HT-29 (cell line): ENCODE data around the gene MUC12. TPM values are rescaled to one million over a fixed set of nuclear protein-coding genes. Genes with fewer than 3 reads are reported as not detected.
"Not testable (repeated sequence)": the region's sequence is repeated elsewhere in the genome, so short reads cannot be mapped to it uniquely, and the experiment has no call there.

Source experiments
- DNase-seq: peaks from one replicate; pipeline ENCODE4 v3.0.0-alpha.2; 2015; ENCODE audit warnings: low spot score
- total RNA-seq: library from RNA; depleted of rRNA; stranded (reverse); fragments of >200 nt; shearing (Covaris generic); gene quantifications from 2 replicates; pipeline ENCODE4 v1.2.3, GENCODE V29; 2014

MUC12 gene
- total RNA-seq, 1 experiment from 2014 or later, result 19.2 TPM

DNA sequence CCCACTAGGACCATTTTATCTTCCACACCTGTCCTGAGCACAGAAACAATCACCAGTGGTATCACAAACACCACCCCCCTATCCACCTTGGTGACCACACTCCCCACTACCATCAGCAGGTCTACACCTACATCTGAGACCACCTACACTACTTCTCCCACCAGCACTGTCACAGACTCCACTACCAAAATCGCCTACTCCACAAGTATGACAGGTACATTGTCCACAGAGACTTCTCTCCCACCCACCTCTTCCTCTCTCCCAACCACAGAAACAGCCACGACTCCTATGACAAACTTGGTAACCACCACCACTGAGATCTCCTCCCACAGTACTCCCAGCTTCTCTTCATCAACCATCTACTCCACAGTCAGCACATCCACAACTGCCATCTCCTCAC lies 16.7 kb upstream of the MUC12 start:
- DNase-seq, result no peak

DNA sequence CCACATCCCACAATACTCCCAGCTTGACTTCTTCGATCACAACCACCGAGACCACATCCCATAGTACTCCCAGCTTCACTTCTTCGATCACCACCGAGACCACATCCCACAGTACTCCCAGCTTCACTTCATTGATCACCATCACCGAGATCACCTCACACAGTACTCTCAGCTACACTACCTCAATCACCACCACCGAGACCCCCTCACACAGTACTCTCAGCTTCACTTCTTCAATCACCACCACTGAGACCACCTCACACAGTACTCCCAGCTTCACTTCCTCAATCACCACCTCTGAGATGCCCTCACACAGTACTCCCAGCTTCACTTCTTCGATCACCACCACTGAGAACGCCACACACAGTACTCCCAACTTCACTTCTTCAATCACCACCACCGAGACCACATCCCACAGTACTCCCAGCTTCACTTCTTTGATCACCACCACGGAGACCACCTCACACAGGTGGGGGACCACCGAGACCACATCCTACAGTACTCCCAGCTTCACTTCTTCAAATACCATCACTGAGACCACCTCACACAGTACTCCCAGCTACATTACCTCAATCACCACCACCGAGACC lies 11.4 kb upstream of the MUC12 start:
- DNase-seq, result peak; percentile 35

DNA sequence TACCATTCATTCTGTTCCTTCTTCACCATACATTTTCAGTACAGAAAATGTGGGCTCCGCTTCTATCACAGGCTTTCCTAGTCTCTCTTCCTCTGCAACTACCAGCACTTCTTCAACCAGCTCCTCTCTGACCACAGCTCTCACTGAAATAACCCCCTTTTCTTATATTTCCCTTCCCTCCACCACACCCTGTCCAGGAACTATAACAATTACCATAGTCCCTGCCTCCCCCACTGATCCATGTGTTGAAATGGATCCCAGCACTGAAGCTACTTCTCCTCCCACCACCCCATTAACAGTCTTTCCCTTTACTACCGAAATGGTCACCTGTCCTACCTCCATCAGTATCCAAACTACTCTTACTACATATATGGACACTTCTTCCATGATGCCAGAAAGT lies 9.5 kb upstream of the MUC12 start:
- no peak for DNase-seq

DNA sequence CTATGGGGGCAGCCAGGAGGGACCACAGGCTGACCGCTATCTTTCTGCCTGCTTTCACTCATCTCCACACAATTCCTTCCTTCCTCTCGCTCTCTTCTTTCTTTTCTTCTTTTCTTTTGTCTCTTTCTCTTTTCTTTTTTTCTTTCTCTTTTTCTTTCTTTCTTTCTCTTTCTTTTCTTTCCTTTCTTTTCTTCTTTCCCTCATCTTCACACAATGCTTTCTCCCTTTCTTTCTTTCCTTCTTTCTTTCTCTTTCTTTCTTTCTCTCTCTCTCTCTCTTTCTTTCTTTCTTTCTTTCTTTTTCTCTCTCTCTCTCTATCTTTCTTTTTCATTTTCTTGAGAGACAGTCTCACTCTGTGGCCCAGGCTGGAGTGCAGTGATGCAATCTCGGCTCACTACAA lies 6.8 kb upstream of the MUC12 start:
- DNase-seq, result no peak

DNA sequence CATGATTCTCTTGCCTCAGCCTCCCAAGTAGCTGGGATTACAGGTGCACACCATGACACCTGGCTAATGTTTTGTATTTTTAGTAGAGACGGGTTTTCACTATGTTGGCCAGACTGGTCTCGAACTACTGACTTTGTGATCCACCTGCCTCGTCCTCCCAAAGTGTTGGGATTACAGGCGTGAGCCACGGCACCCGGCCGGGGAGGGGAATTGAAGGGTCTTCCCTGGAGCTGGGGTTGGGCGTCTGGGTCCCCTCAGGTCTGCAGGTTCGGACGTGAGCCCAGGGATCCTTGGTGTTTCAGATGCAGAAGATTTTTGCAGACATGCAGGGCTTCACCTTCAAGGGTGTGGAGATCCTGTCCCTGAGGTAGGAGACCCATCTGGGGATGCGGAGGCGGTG lies 6.0 kb upstream of the MUC12 start:
- no peak for DNase-seq

DNA sequence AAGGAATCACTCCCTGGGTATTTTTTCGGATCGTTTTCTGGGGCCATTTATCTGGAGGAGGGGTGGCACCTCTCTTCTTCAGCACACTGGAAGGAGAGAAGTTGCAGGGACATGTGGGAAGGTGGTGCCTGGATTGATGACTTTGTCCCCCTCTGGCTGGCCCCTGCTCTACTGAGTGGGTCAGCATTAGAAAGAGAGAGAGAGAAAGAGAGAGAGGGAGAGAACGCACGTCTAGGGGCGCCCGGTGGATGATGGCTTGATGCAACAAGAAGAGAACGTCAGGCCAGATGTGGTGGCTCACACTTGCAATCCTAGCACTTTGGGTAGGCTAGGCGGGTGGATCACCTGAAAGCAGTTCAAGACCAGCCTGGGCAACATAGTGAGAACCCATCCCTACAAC lies 5.5 kb upstream of the MUC12 start:
- DNase-seq, result no peak

DNA sequence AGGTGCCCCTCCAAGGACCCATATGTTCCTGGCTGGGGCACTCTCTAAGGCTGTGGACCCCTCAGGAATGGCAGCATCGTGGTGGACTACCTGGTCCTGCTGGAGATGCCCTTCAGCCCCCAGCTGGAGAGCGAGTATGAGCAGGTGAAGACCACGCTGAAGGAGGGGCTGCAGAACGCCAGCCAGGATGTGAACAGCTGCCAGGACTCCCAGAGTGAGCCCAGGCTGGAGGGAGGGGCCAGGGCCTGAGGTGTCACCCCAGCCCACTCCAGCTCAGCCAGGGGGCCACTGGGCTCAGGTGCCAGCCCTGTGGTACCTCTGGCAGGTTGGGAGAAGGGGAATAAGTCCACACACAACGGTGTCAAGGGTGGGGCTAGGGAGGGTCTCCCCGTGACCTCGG lies 4.7 kb upstream of the MUC12 start:
- no peak for DNase-seq

DNA sequence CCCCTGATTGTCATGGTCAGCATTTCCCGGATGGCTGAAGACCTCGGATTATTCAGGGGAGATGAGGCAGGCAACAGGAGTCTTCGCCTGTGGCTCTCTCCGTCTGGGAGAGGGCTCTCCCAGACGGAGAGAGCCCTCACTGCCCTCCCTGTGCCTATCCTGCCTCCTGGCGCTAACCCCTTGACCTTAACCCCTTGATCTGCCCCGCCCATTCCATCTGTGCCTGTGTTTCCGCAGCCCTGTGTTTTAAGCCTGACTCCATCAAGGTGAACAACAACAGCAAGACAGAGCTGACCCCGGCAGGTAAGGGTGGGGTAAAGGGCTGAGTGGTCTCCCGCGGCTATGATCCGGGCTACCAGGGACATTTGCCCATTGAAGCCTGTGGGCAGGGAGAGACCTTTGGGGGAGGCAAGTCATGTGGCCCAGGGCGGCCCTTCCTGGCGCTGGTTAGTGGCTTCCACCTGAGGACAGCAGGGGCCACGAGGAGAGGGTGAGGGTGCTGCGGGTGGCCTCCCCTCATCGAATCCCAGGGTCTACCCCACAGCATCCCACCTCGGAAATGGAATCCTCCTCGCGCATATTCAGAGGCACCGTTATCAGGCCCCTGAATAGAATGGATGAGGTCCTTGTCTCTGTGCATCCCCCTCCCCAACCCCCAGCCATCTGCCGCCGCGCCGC lies 4.2 kb upstream of the MUC12 start:
- DNase-seq, result no peak

DNA sequence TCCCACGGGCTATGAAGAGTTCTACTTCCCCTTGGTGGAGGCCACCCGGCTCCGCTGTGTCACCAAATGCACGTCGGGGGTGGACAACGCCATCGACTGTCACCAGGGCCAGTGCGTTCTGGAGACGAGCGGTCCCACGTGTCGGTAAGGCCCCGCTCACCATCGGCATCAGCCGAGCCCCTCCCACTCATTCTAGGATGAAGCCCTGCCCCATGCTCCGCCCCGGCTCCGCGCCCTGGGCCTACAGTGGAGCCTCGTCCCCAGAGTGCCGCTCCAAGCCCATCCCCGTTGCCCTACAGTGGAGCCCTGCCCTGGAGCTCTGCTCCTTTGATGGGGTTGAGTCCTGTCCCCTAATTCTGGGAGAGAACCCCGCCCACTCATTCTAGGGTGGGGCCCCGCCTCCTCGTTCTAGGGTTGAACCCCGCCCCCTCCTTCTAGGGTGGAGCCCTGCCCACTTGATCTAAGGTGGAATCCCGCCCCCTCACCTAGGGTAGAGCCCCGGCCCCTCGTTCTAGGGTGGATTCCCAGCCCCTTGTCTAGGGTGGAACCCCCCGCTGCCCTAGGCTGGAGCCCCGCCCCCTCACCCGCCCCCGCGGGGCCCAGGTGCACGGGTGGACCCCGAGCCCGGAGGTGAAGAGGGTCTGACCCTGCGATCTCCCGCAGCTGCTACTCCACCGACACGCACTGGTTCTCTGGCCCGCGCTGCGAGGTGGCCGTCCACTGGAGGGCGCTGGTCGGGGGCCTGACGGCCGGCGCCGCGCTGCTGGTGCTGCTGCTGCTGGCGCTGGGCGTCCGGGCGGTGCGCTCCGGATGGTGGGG lies 3.4 kb upstream of the MUC12 start:
- peak; percentile 94 for DNase-seq

DNA sequence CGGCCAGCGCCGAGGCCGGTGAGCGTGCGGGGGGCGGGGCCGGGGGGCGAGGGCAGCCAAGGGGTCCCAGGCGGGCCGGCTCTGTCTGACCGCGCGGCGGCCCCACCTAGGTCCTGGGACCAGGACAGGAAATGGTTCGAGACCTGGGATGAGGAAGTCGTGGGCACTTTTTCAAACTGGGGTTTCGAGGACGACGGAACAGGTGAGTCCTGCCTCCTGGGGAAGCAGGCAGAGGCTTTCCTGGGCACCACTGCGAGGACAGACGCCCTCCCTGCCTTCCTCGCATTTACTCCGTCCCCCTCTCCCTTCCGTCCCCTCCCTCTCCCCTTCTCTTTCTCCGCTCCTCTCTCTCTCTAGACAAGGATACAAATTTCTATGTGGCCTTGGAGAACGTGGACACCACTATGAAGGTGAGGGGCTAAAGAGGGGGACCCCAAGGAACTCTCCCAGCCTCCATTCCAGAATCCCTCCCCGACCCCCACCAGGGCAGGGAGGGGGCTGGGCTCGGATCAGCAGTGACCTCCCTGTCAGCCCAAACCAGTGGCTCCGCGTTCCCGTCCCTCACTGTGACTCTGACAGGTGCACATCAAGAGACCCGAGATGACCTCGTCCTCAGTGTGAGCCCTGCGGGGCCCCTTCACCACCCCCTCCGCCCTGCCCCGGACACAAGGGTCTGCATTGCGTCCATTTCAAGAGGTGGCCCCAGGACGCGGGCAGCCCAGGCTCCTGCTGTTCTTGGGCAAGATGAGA lies 2.6 kb upstream of the MUC12 start:
- DNase-seq, result no peak

DNA sequence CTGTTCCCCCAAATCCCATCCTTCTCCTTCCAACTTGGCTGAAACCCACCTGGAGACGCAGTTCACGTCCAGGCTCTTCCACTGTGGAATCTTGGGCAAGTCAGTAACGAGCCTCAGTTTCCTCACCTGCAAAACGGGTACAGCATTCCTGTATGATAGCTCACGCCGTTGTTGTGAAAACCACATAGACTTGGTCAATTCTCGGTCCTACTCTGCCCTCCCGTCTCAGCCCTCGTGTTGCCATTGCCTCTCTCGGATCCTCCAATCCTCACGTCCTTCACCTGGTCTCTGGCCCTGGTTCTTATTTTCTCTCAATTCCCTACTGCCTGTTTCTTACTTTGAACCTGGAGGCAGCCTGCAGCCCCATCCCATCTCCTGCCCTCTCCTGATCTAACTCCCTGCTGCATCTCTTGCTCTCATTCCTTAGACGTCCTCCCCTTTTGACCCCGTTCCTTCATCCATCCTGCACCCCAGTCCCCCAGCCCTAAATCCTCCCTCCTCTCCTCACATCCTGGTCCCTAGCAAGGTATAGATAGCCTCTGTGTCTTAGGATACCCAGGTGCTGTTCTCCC lies 2.0 kb upstream of the MUC12 start:
- no peak for DNase-seq

DNA sequence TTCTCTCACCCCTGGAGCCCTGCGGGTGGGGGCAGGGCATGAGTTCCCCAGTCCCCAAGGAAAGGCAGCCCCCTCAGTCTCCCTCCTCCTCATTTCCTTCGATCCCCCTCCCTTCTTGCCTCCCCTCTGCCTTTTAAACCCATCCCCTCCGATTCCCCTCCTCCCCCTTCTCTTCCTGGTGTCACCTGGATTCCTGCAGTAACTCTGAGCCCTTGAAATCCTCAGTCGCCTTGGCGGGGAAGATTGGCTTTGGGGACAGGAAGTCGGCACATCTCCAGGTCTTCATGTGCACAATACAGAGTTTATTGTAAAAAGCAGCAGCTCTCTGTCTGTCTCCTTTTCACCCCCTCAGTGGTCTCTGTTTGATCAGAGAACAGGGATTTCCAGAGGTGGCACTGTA lies 1.3 kb upstream of the MUC12 start:
- DNase-seq, result no peak

DNA sequence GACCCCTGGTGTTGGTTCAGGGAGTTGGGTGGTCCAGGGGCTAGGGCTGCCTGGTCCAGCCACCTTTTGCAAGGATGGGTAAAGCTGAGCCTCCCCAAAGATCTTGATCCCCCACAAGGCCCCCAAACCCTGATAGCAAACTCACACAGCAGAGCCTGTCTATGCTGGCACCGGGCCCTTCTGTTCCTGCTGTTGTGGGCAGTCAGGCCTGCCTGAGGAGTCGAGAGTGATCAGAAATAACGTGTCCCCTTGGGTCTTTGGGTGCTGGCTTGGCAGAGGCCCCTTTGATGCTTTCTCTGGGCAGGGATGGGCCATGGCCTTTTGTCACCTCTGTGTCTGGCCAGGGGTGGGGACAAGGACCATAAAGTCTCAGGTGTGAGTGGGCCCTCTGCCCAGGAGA lies 715 bp upstream of the MUC12 start:
- no peak for DNase-seq

DNA sequence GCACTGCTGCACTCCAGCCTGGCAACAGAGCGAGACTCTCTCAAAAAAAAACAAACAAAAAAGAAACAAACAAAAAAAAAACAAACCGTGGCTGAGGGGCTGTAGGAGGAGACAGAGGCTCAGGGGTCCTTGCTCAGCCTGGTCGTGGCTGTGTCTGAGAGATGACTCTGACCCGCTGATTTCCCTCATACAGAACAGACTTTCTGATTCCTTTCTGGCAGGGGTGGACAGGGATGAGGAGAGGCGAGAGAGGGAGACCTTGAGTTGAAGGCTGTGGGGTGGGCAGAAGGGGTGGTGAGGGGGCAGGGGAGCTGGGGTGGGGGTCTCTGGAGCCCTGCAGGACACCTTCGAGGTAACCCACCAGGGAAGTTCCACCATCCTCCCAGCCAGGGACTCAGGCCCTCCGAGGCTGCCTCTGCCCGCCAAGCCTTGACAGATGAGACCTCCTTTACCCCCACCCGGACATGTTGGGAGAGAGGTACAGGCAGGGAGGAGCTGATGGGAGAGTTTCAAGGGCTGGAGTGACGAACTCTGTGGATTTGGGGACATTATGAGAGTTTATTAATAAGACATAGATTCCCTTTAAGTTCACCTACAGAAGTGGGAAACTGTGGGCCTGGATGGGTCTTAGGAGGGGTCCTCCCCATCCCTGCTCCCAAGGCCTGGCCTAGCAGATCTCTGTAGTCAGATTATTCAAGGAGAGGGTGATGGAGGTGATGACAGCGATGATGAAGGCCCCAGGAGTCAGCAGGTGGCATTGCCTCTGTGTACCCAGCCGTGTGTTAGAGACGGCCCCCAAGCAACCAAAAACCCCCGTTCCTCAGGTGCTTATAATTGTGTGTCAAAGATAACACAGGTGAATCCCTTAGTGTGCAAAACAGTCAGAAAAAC lies 2.0 kb downstream of the MUC12 start:
- DNase-seq, result no peak

DNA sequence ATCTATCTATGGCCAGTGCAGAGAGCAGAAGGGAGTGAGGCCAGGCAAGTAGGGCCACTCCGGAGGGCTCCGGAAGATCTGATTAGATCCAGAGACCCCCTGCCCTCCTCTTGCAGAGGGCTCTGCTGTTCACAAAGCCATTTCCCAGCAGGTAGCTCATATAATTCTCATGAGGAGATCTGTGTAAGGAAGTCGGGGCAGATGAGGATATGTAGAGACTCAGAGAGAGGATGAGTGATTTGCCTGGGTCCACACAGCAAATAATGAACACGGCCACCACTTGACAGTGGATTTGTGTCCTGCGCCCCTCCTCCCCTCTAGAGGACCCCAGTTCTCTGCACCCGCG lies 2.6 kb downstream of the MUC12 start:
- no peak for DNase-seq

DNA sequence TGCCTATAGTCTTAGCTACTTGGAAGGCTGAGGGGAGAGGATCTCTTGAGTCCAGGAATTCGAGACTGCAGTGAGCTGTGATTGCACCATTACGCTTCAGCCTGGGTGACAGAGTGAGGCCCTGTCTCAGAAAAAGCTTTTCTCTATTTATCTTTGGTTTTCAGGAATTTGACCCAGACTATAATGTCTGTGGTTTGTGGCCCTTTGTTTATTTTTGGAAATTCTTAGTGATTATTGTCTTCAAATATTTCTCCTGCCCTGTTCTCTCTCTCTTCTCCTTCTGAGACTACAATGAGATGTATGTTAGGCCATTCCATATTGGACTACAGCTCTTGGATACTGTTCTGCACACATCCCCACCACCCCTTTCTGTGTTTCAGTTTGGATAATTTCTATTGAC lies 4.7 kb downstream of the MUC12 start:
- no peak for DNase-seq

DNA sequence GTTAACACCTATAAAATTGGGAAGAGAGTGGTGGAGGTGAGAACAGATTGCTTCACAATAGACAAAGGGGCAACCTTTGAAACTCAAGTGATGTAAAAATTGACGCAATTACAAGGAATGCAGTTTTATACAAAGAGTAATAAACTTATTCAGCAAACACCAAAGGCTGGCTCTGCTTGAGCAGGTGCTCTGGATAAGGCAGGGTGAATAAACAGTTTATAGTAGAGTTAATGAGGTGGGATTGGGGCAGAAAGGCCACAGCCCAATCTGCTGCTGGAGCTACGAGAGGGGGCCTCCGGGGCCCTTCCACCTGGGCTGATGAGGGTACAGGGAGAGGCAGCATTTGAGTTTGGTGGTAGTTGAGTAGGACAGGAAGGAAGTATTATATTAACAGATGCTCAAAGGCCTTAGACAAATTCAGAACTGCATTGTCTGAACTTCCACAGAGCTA lies 6.0 kb downstream of the MUC12 start:
- DNase-seq, result no peak

DNA sequence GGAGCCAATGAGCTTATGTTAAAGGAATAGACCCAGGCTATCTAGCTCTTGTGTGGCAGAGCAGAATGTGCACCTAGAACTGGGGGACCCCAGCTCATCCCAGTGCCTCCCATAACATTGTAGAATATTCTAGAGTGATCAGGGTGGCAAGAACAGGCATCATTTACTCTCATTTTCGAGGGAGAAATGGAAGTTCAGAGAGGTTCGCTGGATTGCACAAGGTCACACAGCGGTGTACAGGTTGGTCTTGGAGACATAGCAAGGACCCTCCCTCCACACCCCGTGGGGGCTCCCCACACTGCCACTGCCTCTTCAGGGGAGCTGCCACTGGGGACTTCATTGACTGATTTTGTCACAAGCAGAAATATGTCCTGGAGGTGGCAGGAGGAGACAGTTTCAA lies 8.9 kb downstream of the MUC12 start:
- DNase-seq, result no peak

DNA sequence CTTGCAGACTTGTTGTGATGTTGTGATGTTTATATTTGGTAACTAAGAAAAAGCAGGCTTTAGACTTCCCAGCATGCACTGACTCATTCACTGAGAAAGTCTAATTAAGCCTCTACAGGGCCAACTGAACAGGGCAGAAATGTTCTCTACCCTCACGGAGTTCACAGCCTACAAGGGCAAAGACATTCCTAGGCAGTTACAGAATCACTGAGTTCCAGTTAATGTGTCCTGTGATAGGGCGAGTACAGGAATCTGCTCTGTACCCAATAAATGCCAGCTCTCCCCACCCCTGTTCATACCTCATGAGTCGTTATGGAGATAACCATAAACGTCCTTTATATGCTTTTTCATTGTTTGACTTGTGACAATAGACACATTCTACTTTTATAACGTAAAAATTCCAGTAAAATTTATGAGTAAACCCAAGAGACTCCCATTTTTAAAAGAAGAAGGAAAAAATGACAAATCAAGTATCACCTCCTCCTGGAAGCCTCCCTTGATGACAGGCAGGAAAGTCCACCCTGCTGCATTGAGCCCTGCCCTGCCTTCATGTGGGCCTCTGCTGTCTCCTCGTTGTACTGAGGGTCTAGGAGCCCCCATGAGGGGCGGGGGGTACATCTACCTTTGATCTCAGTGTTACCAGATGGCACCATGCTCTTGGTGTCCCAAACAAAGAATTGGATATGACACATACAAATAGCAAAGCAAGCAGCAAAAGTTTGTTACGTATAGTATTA lies 14.3 kb downstream of the MUC12 start:
- peak; percentile 96 for DNase-seq

DNA sequence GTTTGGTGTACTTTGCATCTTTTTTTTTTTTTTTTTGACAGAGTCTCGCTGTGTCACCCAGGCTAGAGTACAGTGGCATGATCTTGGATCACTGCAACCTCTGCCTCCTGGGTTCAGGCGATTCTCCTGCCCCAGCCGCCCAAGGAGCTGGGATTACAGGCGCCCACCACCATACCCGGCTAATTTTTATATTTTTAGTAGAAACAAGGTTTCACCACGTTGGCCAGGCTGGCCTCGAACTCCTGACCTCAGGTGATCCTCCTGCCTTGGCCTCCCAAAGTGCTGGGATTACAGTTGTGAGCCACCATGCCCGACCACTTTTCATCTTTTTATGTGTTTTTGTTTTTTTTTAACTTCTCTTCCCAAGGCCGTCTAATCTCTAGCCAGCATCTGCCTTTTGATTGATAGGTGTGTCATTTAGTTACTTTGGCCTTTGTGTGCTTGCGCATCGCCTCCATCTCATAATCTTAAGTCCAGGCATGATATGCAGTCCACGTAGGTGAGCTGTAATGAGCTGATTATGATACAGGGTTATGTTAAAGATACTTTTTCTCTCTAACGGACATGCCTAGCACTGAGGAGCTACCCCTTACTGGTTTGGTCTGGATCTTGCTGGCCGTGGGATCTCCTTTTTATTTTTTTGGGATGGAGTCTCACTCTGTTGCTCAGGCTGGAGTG lies 15.0 kb downstream of the MUC12 start:
- DNase-seq, result not testable (repeated sequence)
